Measurements from ENCODE around the gene GNB1L.
"Not testable (repeated sequence)": the region's sequence is repeated elsewhere in the genome, so short reads cannot be mapped to it uniquely, and the experiment has no call there.

The GNB1L gene

GRCh38 chr22:19842393-19843106, 12.1 kb downstream of the GNB1L start:
- DNase-seq = no peak

GRCh38 chr22:19841641-19842392, 12.9 kb downstream of the GNB1L start:
- no peak for DNase-seq

- DNase-seq = no peak
Observed at GRCh38 chr22:19840955-19841640, 13.6 kb downstream of the GNB1L start.

GRCh38 chr22:19840059-19840458, 14.6 kb downstream of the GNB1L start:
- DNase-seq = no peak

GRCh38 chr22:19837915-19838314, 16.8 kb downstream of the GNB1L start:
- DNase-seq = no peak

GRCh38 chr22:19836512-19836911, 18.2 kb downstream of the GNB1L start:
- DNase-seq = no peak

- no peak for DNase-seq
Observed at GRCh38 chr22:19834599-19834998, 20.1 kb downstream of the GNB1L start.

- DNase-seq = not testable (repeated sequence)
Observed at GRCh38 chr22:19833327-19833726, 21.3 kb downstream of the GNB1L start.

- DNase-seq = no peak
Observed at GRCh38 chr22:19832476-19833108, 22.1 kb downstream of the GNB1L start.

GRCh38 chr22:19831979-19832378, 22.7 kb downstream of the GNB1L start:
- not testable (repeated sequence) for DNase-seq

GRCh38 chr22:19831016-19831415, 23.7 kb downstream of the GNB1L start:
- DNase-seq = no peak

GRCh38 chr22:19828035-19828401, 26.7 kb downstream of the GNB1L start:
- DNase-seq = no peak

- DNase-seq = no peak
Observed at GRCh38 chr22:19827341-19828034, 27.2 kb downstream of the GNB1L start.

- DNase-seq = no peak
Observed at GRCh38 chr22:19826619-19826950, 28.1 kb downstream of the GNB1L start.

GRCh38 chr22:19825904-19826618, 28.6 kb downstream of the GNB1L start:
- DNase-seq = no peak

GRCh38 chr22:19824926-19825339, 29.7 kb downstream of the GNB1L start:
- no peak for DNase-seq

GRCh38 chr22:19824212-19824925, 30.3 kb downstream of the GNB1L start:
- DNase-seq = no peak

GRCh38 chr22:19823902-19824211, 30.8 kb downstream of the GNB1L start:
- no peak for DNase-seq

- no peak for DNase-seq
Observed at GRCh38 chr22:19823191-19823901, 31.3 kb downstream of the GNB1L start.

GRCh38 chr22:19822301-19823117, 32.2 kb downstream of the GNB1L start:
- DNase-seq = no peak

Measured in activated CD4-positive, alpha-beta T cell treated with anti-CD3 and anti-CD28 coated beads, Interleukin-2, amount 50 U/mL, for 4 hours (primary cell).